Left ventricle myocardium inferior (tissue), 1 donor: ENCODE measurements around the gene NBPF3. TPM values are rescaled to one million over a fixed set of nuclear protein-coding genes. Genes with fewer than 3 reads are reported as not detected.
"Not testable (repeated sequence)": the region's sequence is repeated elsewhere in the genome, so short reads cannot be mapped to it uniquely, and the experiment has no call there.

Source experiments
- DNase-seq: peaks from one replicate; pipeline ENCODE4 v3.0.0-alpha.2; 2020
- H3K27ac ChIP-seq: fragments of 200-600 bp; replicated peaks from 2 replicates; pipeline ENCODE4 v1.8.0; 2021
- H3K27me3 ChIP-seq: fragments of 200-600 bp; 2 replicates; pipeline ENCODE4 v1.8.0; 2021; ENCODE audit warnings: low read depth
- H3K36me3 ChIP-seq: fragments of 200-600 bp; 2 replicates; pipeline ENCODE4 v1.8.0; 2021
- H3K4me1 ChIP-seq: fragments of 200-600 bp; 2 replicates; pipeline ENCODE4 v1.8.0; 2021
- H3K4me3 ChIP-seq: fragments of 200-600 bp; 2 replicates; pipeline ENCODE4 v1.8.0; 2021; ENCODE audit warnings: mild to moderate bottlenecking, moderate library complexity
- H3K9me3 ChIP-seq: fragments of 200-600 bp; replicated peaks from 2 replicates; pipeline ENCODE4 v1.8.0; 2021
- intact Hi-C: fragments of 100-400 bp; cut with micrococcal nuclease; formaldehyde crosslinking; loops from one replicate; pipeline ENCODE4 v1.11.0; 2022
- total RNA-seq: library from RNA; stranded (reverse); fragmentation: NEBNext Ultra II Directional; extraction: Animal tissue kit (Norgen Biotek cat#: 25700); gene quantifications from one replicate; pipeline ENCODE4 v1.2.1, GENCODE V29; 2021
- TF ChIP-seq, protein P1 (sequence below): fragments of 200-600 bp; IDR thresholded peaks from 2 replicates; pipeline ENCODE4 v1.8.0; 2021; ENCODE audit warnings: antibody characterized with exemption, mild to moderate bottlenecking, borderline replicate concordance
- donor health status: DM: no; HTN: yes; CAD: no; lungs with severe emphysema.

The NBPF3 gene
- total RNA-seq, 1 donor from 2014 or later, result 5.1 TPM

GRCh38 chr1:21469581-21469980, 29.6 kb downstream of the NBPF3 start:
- H3K27me3 ChIP-seq, result no peaks in the 10 kb centered on the region
- TF ChIP-seq, protein P1, sequence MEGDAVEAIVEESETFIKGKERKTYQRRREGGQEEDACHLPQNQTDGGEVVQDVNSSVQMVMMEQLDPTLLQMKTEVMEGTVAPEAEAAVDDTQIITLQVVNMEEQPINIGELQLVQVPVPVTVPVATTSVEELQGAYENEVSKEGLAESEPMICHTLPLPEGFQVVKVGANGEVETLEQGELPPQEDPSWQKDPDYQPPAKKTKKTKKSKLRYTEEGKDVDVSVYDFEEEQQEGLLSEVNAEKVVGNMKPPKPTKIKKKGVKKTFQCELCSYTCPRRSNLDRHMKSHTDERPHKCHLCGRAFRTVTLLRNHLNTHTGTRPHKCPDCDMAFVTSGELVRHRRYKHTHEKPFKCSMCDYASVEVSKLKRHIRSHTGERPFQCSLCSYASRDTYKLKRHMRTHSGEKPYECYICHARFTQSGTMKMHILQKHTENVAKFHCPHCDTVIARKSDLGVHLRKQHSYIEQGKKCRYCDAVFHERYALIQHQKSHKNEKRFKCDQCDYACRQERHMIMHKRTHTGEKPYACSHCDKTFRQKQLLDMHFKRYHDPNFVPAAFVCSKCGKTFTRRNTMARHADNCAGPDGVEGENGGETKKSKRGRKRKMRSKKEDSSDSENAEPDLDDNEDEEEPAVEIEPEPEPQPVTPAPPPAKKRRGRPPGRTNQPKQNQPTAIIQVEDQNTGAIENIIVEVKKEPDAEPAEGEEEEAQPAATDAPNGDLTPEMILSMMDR, result no peak
- no peaks in the 10 kb centered on the region for H3K4me1 ChIP-seq
- no peaks in the 10 kb centered on the region for H3K9me3 ChIP-seq
- H3K4me3 ChIP-seq, result no peak overlapping the region
- H3K27ac ChIP-seq, result no peak overlapping the region
- intact Hi-C loops, result no loop called here
- H3K36me3 ChIP-seq, result peaks cover 31% of the 10 kb centered on the region
- DNase-seq, result no peak

DNA sequence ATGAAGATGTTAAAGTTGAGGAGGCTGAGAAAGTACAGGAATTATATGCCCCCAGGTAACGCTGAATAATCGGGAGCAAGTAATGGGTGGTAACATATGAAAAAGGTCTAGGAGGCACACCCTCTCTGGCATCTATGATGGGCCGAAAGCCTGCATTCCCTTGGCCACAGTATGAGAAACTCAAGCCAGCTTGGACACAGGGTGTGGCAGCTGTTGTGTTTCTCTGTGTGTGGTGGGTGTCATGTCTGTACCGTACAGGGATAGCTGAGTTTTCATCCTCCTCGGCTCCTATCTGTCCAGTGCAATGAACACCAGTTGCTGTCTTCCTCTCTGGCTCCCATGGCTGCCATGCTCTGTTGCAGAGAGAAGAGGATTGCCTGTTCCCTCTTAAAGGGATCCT, 32.9 kb downstream of the NBPF3 start:
- Histone ChIP-seq H3K27me3 (no peaks in the 10 kb centered on the region), H3K27ac (no peak overlapping the region), H3K36me3 (peaks cover 45% of the 10 kb centered on the region), H3K4me1 (no peaks in the 10 kb centered on the region), H3K4me3 (no peak overlapping the region), H3K9me3 (no peaks in the 10 kb centered on the region)
- intact Hi-C loops, result no loop called here
- TF ChIP-seq, protein P1, result no peak
- DNase-seq, result no peak

- no peaks in the 10 kb centered on the region for H3K4me1 ChIP-seq
- no peak for DNase-seq
- H3K36me3 ChIP-seq, result peaks cover 44% of the 10 kb centered on the region
- TF ChIP-seq, protein P1, result no peak
- no peaks in the 10 kb centered on the region for H3K9me3 ChIP-seq
- H3K4me3 ChIP-seq, result no peak overlapping the region
- no peaks in the 10 kb centered on the region for H3K27me3 ChIP-seq
- no peak overlapping the region for H3K27ac ChIP-seq
- intact Hi-C loops, result no loop called here
Observed at GRCh38 chr1:21478356-21478755, 38.4 kb downstream of the NBPF3 start.

DNA sequence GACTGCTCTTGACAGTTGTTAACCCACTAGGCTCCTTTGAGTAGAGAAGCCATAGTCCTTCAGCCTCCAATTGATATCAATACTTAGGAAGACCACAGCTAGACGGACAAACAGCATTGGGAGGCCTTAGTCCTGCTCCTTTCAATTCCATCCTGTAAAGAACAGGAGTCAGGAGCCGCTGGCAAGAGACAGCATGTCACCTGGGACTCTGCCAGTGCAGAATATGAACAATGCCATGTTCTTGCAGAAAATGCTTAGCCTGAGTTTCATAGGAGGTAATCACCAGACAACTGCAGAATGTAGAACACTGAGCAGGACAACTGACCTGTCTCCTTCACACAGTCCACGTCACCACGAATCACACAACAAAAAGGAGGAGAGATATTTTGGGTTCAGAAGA, 43.9 kb downstream of the NBPF3 start:
- intact Hi-C loops, H3K27ac ChIP-seq, H3K4me3 ChIP-seq, H3K9me3 ChIP-seq, H3K36me3 ChIP-seq, H3K4me1 ChIP-seq, DNase-seq: not testable (repeated sequence)
- H3K27me3 ChIP-seq, result peaks cover 23% of the 10 kb centered on the region

DNA sequence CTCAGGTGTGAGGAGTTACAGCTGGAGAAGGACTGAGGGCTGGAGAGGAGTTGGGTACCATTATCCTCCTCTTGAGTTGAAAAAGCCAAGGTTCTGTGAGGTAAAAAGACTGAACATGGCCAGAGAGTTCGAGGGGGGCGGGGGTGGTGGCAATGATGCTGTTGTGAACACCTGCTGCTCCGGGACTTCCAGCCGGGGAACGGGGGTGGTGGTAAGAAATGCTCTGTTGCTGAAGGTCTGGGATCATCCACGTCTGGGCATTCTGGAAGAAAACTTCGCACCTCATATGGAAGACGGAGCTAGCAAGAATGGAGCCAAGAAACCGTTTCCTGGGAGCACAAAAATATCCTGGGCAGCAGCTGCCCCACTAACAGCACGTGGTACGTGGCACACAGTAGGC, 49.2 kb downstream of the NBPF3 start:
- Histone ChIP-seq H3K27me3 (peaks cover 34% of the 10 kb centered on the region), H3K4me1 (peaks cover 16% of the 10 kb centered on the region), H3K9me3 (no peaks in the 10 kb centered on the region), H3K4me3 (no peak overlapping the region), H3K36me3 (no peaks in the 10 kb centered on the region), H3K27ac (no peak overlapping the region)
- intact Hi-C loops, result no loop called here
- DNase-seq, result no peak
- TF ChIP-seq, protein P1, result no peak

DNA sequence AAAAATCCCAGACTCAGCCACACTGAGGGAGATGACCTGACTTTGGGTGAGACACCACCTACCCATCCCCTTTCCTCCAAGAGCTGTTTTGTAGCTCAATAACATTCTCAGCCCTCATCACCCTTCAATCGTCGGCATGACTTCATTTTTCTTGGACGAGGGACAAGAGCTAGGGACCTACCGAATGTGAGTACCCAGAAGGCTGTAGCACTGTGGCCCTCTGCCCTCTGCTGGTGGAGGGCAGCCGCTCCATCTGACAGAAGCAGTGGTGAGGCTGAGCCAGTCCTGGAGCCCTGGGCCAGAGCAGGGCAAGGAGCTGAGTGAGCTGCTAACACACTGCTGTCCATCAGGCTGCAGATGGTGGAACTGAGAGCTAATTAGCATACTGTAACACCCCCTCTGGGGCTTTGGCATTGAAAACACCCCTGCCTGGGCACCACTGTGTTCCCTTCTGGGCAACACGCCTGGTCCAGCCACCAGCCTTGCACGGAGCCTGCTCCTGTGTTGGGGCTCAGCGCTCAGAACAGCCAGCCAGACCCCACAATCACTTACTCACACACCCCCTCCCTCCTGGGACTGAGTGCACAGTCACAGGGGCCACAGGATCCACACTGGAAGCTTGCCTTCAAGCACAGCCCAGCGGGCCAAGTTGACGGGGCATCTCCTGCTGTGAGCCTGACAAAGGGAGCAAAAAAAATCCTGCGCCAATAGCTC, 51.0 kb downstream of the NBPF3 start:
- peaks cover 16% of the 10 kb centered on the region for H3K4me1 ChIP-seq
- TF ChIP-seq, protein P1, result peak; percentile 40
- DNase-seq, result no peak
- intact Hi-C loops, result no loop called here
- H3K36me3 ChIP-seq, result no peaks in the 10 kb centered on the region
- no peak overlapping the region for H3K4me3 ChIP-seq
- H3K27ac ChIP-seq, result no peak overlapping the region
- H3K27me3 ChIP-seq, result peaks cover 34% of the 10 kb centered on the region
- H3K9me3 ChIP-seq, result no peaks in the 10 kb centered on the region
